MCF 10A (cell line): Measurements from ENCODE around the gene DDX4. TPM values are rescaled to one million over a fixed set of nuclear protein-coding genes. Genes with fewer than 3 reads are reported as not detected.

ENCODE experiments used
- Bru-seq: library from RNA; stranded (reverse); fragments of 400-500 nt; gene quantifications from one replicate; lab custom pipeline; 2021; lab: Mats Ljungman, UMichigan
- BruChase-seq, 2 experiments: library from RNA; stranded (reverse); fragments of 400-500 nt; gene quantifications; one replicate each; lab custom pipeline; 2021; lab: Mats Ljungman, UMichigan
- BruUV-seq: library from RNA; stranded (reverse); fragments of 400-500 nt; replicated peaks from 2 replicates; lab custom pipeline; 2021; lab: Mats Ljungman, UMichigan
- CTCF ChIA-PET: fragments of 300-600 bp; sonication (Branson Sonifier 250); formaldehyde crosslinking; extraction: SDS; loops from one replicate; lab custom pipeline; 2021; ENCODE audit warnings: antibody characterized with exemption, inconsistent platforms; lab: Yijun Ruan, JAX
- POLR2A ChIA-PET: fragments of 300-600, 350-650 bp; sonication (Branson Sonifier 250); formaldehyde crosslinking; extraction: SDS; loops from one replicate; lab custom pipeline; 2020; ENCODE audit warnings: antibody characterized with exemption, inconsistent platforms; lab: Yijun Ruan, JAX
- DNase-seq: peaks from one replicate; pipeline ENCODE4 v3.0.0-alpha.2; 2018; ENCODE audit not compliant: unreplicated experiment
- H3K27ac Mint-ChIP-seq: one replicate; pipeline ENCODE4 v1.8.0; 2022; ENCODE audit warnings: mild to moderate bottlenecking, low read depth, mixed read lengths; ENCODE audit not compliant: unreplicated experiment
- H3K27me3 Mint-ChIP-seq: one replicate; pipeline ENCODE4 v1.8.0; 2022; ENCODE audit warnings: mixed read lengths; ENCODE audit not compliant: insufficient read depth, unreplicated experiment
- H3K36me3 Mint-ChIP-seq: one replicate; pipeline ENCODE4 v1.8.0; 2022; ENCODE audit warnings: mild to moderate bottlenecking, moderate library complexity, mixed read lengths; ENCODE audit not compliant: insufficient read depth, unreplicated experiment
- H3K4me1 Mint-ChIP-seq: one replicate; pipeline ENCODE4 v1.8.0; 2022; ENCODE audit warnings: mixed read lengths; ENCODE audit not compliant: insufficient read depth, unreplicated experiment
- H3K4me3 Mint-ChIP-seq: one replicate; pipeline ENCODE4 v1.8.0; 2022; ENCODE audit warnings: mild to moderate bottlenecking, moderate library complexity, mixed read lengths; ENCODE audit not compliant: unreplicated experiment
- H3K9me3 Mint-ChIP-seq: one replicate; pipeline ENCODE4 v1.8.0; 2022; ENCODE audit warnings: mixed read lengths; ENCODE audit not compliant: unreplicated experiment
- CTCF ChIP-seq: fragments of 200-600 bp; IDR thresholded peaks from one replicate; pipeline ENCODE4 v1.8.0; 2022; ENCODE audit warnings: antibody characterized with exemption, mild to moderate bottlenecking; ENCODE audit not compliant: unreplicated experiment
- intact Hi-C: fragments of 100-400 bp; cut with micrococcal nuclease; formaldehyde crosslinking; loops from 2 replicates; pipeline ENCODE4 v1.14.1; 2022
- long read RNA-seq: library from polyadenylated mRNA; stranded (forward); transcript quantifications from one replicate; pipeline ENCODE4 v2.0.0, GENCODE V29; 2022
- total RNA-seq: library from RNA; stranded (reverse); gene quantifications from 2 replicates; pipeline ENCODE4 v1.2.3, GENCODE V29; 2022

DDX4 gene
- total RNA-seq, result not detected in 2 replicates
- Bru-seq, nascent RNA, result percentile 11 among the genes with signal in this experiment
- percentile 18 among the genes with signal in this experiment for BruChase-seq, experiment 1, labeled RNA remaining after a 6-hour chase
- percentile 19 among the genes with signal in this experiment for BruChase-seq, experiment 2, labeled RNA remaining after a 2-hour chase
- long read RNA-seq, partial matches to known transcripts, result 0 of 1 reads
- long read RNA-seq, other reads (novel, unspliced or antisense), result 1 of 1 reads

DNA sequence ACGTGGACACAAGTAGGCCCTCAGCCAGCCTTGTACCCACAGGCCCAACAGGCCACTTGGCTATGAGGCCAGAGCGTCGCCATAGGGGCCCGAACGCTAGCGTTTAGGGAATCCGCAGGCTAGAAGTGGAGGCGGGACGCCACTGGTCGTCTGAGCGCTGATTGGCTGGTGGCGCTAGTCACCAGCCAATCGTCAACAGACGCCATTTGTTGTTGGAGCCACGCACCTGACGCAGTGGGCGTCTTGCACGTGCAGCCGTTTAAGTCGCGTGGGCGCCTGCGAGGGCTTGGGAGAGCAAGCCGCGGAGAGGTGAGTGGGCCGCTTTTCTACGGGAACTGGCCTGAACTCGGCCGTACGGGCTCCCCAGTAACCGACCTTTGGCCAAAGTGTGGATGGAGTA is at the start of gene DDX4:
TSS of gene DDX4 (plus strand) at position 269 of the 400 bp plus-strand sequence. CDS start 903 bp downstream, outside the sequence.
- Mint-ChIP-seq H3K9me3 (no peaks in the 10 kb centered on the region), H3K4me3 (no peak within 1 kb of the TSS), H3K36me3 (no peaks in the 10 kb centered on the region), H3K27ac (no peak within 1 kb of the TSS), H3K27me3 (no peaks in the 10 kb centered on the region), H3K4me1 (no peaks in the 10 kb centered on the region)
- intact Hi-C loops, result no loop called here
- CTCF ChIA-PET, result no interaction called here
- no peak for DNase-seq
- no peak for TF ChIP-seq CTCF
- no TSS peak for BruUV-seq
- POLR2A ChIA-PET, result interaction anchor here (0.8 kb wide), 1 partner anchor 24 kb away, joined by 3 read pairs; no protein-coding TSS in a partner anchor

GRCh38 chr5:55691265-55692105 is 46.4 kb upstream of the DDX4 start:
- no peak overlapping the region for H3K27ac Mint-ChIP-seq
- ChIA-PET CTCF (interaction anchor here (0.5 to 2.6 kb wide), 34 partner anchors 9 to 1109 kb away, joined by 3 to 20 read pairs (median 4); no protein-coding TSS in a partner anchor), POLR2A (interaction anchor here (0.6 to 1.3 kb wide), 5 partner anchors 13 to 286 kb away, joined by 3 to 4 read pairs (median 3); no protein-coding TSS in a partner anchor)
- H3K4me1 Mint-ChIP-seq, result no peaks in the 10 kb centered on the region
- DNase-seq, result peak; percentile 56
- H3K27me3 Mint-ChIP-seq, result no peaks in the 10 kb centered on the region
- intact Hi-C loops, result loop anchor here (1.0 to 5.0 kb wide), 4 partner anchors 231 to 504 kb away; no protein-coding TSS in a partner anchor
- no TSS peak for BruUV-seq
- no peak overlapping the region for H3K4me3 Mint-ChIP-seq
- peak; percentile 61 for TF ChIP-seq CTCF
- H3K9me3 Mint-ChIP-seq, result no peaks in the 10 kb centered on the region
- H3K36me3 Mint-ChIP-seq, result peaks cover 12% of the 10 kb centered on the region

GRCh38 chr5:55692106-55692417 is 45.8 kb upstream of the DDX4 start:
- no peaks in the 10 kb centered on the region for H3K4me1 Mint-ChIP-seq
- intact Hi-C loops, result loop anchor here (1.0 to 5.0 kb wide), 3 partner anchors 230 to 505 kb away; no protein-coding TSS in a partner anchor
- no peak overlapping the region for H3K4me3 Mint-ChIP-seq
- TF ChIP-seq CTCF, result no peak
- H3K36me3 Mint-ChIP-seq, result peaks cover 13% of the 10 kb centered on the region
- no TSS peak for BruUV-seq
- CTCF ChIA-PET, result interaction anchor here (0.6 to 2.6 kb wide), 28 partner anchors 9 to 770 kb away, joined by 3 to 20 read pairs (median 4); no protein-coding TSS in a partner anchor
- DNase-seq, result no peak
- no peaks in the 10 kb centered on the region for H3K27me3 Mint-ChIP-seq
- POLR2A ChIA-PET, result interaction anchor here (0.6 to 1.3 kb wide), 4 partner anchors 14 to 310 kb away, joined by 3 to 4 read pairs (median 4); no protein-coding TSS in a partner anchor
- no peak overlapping the region for H3K27ac Mint-ChIP-seq
- H3K9me3 Mint-ChIP-seq, result no peaks in the 10 kb centered on the region
